Body of pancreas (tissue), 4 donors: ENCODE measurements around the gene NMNAT3. TPM values are rescaled to one million over a fixed set of nuclear protein-coding genes. Genes with fewer than 3 reads are reported as not detected.

Experiments
- ATAC-seq: fragments of 150-250 bp; one replicate; pipeline ENCODE4 v1.9.1; 2016
- DNase-seq, 4 donors: peaks; one replicate each; pipeline ENCODE4 v3.0.0-alpha.2; 2019
- H3K27ac ChIP-seq, 4 donors: fragments of 200-600 bp; sonication (generic); 1 replicate in 3 of 4; 2 replicates in 1 of 4; pipeline versions ENCODE4 v1.5.1 to v1.6.1; 2016 to 2019; ENCODE audit warnings: mild to moderate bottlenecking in 1 of 4, mixed read lengths in 1 of 4, moderate library complexity in 1 of 4
- H3K27me3 ChIP-seq, 2 donors: fragments of 200-600 bp; sonication (generic); one replicate each; pipeline ENCODE4 v1.6.0; 2016; ENCODE audit warnings: mild to moderate bottlenecking in 1 of 2
- H3K36me3 ChIP-seq, 2 donors: fragments of 200-600 bp; sonication (generic); replicated peaks in 1 of 2; 2 replicates each; pipeline ENCODE4 v1.5.1; 2016; ENCODE audit warnings: low read depth in 2 of 2; ENCODE audit not compliant: insufficient read depth in 1 of 2
- H3K4me1 ChIP-seq: fragments of 200-600 bp; sonication (generic); one replicate; pipeline ENCODE4 v1.6.0; 2016
- H3K4me3 ChIP-seq, 2 donors: fragments of 200-600 bp; sonication (generic); 1 replicate in 1 of 2; 2 replicates in 1 of 2; pipeline ENCODE4 v1.5.1; 2016 to 2019
- H3K9me3 ChIP-seq, 3 donors: fragments of 200-600 bp; sonication (generic); 1 replicate in 2 of 3; 2 replicates in 1 of 3; pipeline ENCODE4 v1.5.1; 2016
- CTCF ChIP-seq, 7 experiments: fragments of 450-650 bp in 4 of 7; fragments of 200-600 bp in 3 of 7; sonication (generic) in 3 of 7; IDR thresholded peaks; one replicate each; pipeline ENCODE4 v1.5.1; 2016 to 2019; ENCODE audit warnings: antibody characterized with exemption in 7 of 7
- POLR2A ChIP-seq, 3 donors: fragments of 450-650 bp; IDR thresholded peaks; one replicate each; pipeline ENCODE4 v1.6.1; 2016; ENCODE audit warnings: antibody characterized with exemption in 3 of 3, mild to moderate bottlenecking in 2 of 3
- WGBS, 2 donors: methylation state at CpG; one replicate each; pipeline ENCODE4 v1.1.5; 2017; 5-methylcytosine and 5-hydroxymethylcytosine counted together
- intact Hi-C: fragments of 100-400 bp; cut with DNase I; formaldehyde crosslinking; loops from one replicate; pipeline ENCODE4 v1.15.1; 2023
- total RNA-seq, 2 donors: library from RNA; depleted of rRNA; stranded (reverse); fragments of >200 nt; gene quantifications; one replicate each; pipeline ENCODE4 v1.1.0, GENCODE V29; 2016

The NMNAT3 gene
- total RNA-seq, 2 donors from 2014 or later = 5.7 to 12.9 TPM

- Histone ChIP-seq H3K27me3 (no peaks in the 10 kb centered on the region), H3K27ac (no peak overlapping the region), H3K4me3 (no peak overlapping the region), H3K4me1 (peaks cover 23% of the 10 kb centered on the region), H3K9me3 (no peaks in the 10 kb centered on the region), H3K36me3 (peaks cover 0 to 9% of the 10 kb centered on the region in 2 donors)
- ATAC-seq = no peak
- 53 to 55% methylated on average over 1 of the region's 1 CpG for WGBS, 2 donors
- no peak for TF ChIP-seq CTCF (IDR thresholded peaks at IDR 0.05)
- TF ChIP-seq POLR2A (IDR thresholded peaks at IDR 0.05) = no peak
- DNase-seq = no peak
- intact Hi-C loops = no loop called here
Observed at GRCh38 chr3:139521816-139522215, 156.0 kb downstream of the NMNAT3 start.

- ATAC-seq (no peak), DNase-seq (no peak)
- intact Hi-C loops = no loop called here
- no peak overlapping the region for H3K4me3 ChIP-seq
- WGBS, 2 donors = 83 to 93% methylated on average over 3 of the region's 3 CpGs
- TF ChIP-seq POLR2A (IDR thresholded peaks at IDR 0.05) = no peak
- no peak for TF ChIP-seq CTCF (IDR thresholded peaks at IDR 0.05)
- H3K4me1 ChIP-seq = peaks cover 18% of the 10 kb centered on the region
- H3K27me3 ChIP-seq = no peaks in the 10 kb centered on the region
- no peaks in the 10 kb centered on the region for H3K9me3 ChIP-seq
- H3K36me3 ChIP-seq = peaks cover 0 to 5% of the 10 kb centered on the region in 2 donors
- no peak overlapping the region for H3K27ac ChIP-seq
Observed at GRCh38 chr3:139521144-139521543, 156.6 kb downstream of the NMNAT3 start.

- no peaks in the 10 kb centered on the region for H3K9me3 ChIP-seq
- peaks cover 18% of the 10 kb centered on the region for H3K4me1 ChIP-seq
- peak overlapping the region in 1 of 4 donors; percentile 7 for H3K27ac ChIP-seq
- DNase-seq (peak in 2 of 4 donors; percentile 60 to 63), ATAC-seq (peak; percentile 64)
- 70 to 74% methylated on average over 7 of the region's 7 CpGs for WGBS, 2 donors
- TF ChIP-seq POLR2A (IDR thresholded peaks at IDR 0.05) (no peak), CTCF (IDR thresholded peaks at IDR 0.05) (peak; percentile 12 to 53 (median 39))
- intact Hi-C loops = no loop called here
- no peak overlapping the region for H3K4me3 ChIP-seq
- H3K36me3 ChIP-seq = peaks cover 0 to 5% of the 10 kb centered on the region in 2 donors
- no peaks in the 10 kb centered on the region for H3K27me3 ChIP-seq
Observed at GRCh38 chr3:139519998-139520737, 157.6 kb downstream of the NMNAT3 start.

GRCh38 chr3:139518926-139519842 is 158.6 kb downstream of the NMNAT3 start:
- intact Hi-C loops = no loop called here
- H3K4me1 ChIP-seq = peaks cover 18% of the 10 kb centered on the region
- H3K27ac ChIP-seq = peak overlapping the region in 1 of 4 donors; percentile 7
- H3K4me3 ChIP-seq = no peak overlapping the region
- peaks cover 0 to 5% of the 10 kb centered on the region in 2 donors for H3K36me3 ChIP-seq
- H3K27me3 ChIP-seq = no peaks in the 10 kb centered on the region
- TF ChIP-seq CTCF (IDR thresholded peaks at IDR 0.05) = no peak
- TF ChIP-seq POLR2A (IDR thresholded peaks at IDR 0.05) = no peak
- DNase-seq = peak in 1 of 4 donors; percentile 7
- no peak for ATAC-seq
- no peaks in the 10 kb centered on the region for H3K9me3 ChIP-seq
- 91 to 94% methylated on average over 8 to 9 of the region's 9 CpGs for WGBS, 2 donors
